DMS79 (cell line): ENCODE results near the gene ZNF385B.
"Not testable (repeated sequence)": the region's sequence is repeated elsewhere in the genome, so short reads cannot be mapped to it uniquely, and the experiment has no call there.

Source experiments
- DNase-seq: peaks from one replicate; lab custom pipeline; 2025; lab: John Stamatoyannopoulos, UW

ZNF385B gene

GRCh38 chr2:179861416-179862067 is at the start of gene ZNF385B:
Gene ZNF385B, minus strand, starts transcription at chr2:179861612.
- DNase-seq = no peak

DNA sequence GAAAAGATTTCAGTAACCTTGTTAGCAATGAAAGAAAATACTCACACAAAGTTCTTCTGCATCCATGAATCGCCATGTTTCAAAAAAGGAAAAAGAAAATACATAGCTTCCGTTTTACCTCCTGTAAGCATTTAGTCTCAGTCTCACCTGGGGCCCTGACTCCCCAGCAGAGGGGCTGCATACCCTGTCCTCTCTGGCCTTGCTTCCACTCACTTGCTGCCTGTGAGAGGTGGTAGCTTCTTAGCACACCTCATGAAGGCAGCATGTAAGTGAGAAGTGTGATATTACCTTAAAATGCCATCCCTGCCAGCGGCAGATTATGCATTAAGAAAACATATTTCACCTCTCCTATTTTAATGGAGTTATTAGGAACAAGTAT is 49.3 kb upstream of the ZNF385B start:
- no peak for DNase-seq

DNA sequence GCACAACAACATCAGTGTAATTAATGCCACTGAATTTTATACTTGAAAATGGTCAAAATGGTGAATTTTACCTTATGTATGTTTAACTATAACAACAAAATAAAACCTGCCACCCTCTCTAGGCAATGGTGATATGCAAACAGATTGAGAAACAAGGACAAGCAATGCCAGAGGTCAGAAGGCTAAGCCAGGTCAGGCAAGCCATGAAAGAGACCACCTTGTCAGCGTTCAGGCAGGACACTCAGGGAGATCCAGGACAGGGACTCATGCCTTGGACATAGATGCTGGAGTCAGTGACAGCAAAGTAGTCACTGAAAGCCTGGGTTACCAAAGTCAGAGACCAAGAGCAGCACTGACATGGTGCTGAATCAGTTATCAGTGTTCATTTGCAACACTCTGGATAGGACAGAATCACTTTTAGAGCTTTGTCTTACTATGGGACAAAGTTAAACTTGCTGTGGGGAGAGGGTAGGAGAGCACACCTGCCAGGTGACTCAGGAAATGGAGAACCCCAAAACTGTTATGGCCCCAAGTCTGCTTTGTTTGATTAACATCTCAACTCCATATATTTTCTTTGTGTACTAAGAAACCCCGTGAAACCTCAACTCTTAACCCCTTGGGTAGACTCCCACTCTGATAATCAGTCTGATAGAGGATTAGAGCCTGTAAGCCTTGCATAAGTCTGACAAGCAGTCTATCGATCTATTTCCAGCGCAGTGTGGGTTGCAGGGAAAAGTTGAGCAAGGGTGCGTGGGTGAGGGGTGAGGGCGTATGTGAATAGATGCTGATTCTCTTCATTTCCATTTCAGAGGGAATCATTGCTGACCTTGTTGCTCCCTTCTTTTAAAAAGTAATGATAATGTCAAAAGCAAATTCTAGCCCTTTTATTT is 48.7 kb upstream of the ZNF385B start:
- no peak for DNase-seq

DNA sequence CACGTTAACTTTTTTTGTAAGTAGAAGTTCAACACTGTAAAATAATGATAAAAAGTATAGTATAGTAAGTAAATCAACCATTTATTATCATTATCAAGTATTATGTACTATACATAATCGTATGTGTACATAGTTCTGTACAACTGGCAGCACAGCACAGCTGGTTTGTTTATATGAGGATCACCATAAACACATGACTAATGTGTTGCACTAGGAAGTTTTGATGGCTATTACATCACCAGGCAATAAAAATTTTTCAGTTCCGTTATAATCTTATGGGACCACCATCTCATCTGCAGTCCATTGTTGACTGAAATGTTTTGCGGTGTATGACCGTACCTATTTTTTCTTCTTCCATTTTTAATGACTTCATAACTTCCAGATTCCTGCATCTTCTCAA is 39.2 kb upstream of the ZNF385B start:
- DNase-seq = no peak

DNA sequence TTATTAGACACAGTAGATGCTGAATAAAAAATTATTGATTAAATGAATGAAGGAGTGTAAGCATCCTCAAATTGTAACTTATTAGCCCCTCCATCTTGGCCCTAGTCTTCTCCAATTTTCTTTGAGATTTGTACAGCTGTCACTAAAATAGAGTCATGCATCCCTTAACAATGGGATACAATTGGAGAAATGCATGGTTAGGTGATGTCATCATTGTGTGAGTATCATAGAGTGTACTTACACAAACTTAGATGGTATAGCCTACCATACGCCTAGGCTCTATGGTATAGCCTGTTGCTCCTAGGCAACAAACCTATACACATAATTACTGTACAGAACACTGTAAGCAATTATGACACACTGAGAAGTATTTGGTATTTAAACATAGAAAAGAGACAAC is 38.3 kb upstream of the ZNF385B start:
- DNase-seq = no peak

- no peak for DNase-seq
Observed at GRCh38 chr2:179898873-179899272, 37.5 kb upstream of the ZNF385B start.

DNA sequence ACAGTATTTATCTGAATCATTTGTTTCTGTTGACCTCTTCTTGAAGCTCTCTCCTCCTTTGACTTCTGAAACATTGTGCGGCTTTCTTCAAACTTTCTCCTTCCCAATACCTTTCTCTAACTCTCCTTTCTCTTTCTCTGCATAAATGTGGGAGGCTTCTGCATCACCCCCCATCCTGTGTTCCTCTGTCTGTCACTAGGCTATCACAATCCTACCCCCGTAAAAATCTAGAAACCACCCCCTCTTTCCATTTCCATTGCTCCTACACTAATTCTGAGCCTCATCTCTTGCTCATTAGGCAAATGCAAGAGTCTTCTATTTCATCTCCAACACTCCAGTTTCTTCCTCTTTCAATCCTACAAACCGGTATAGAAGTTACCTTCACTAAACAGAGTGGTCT is 32.2 kb upstream of the ZNF385B start:
- DNase-seq = no peak

DNA sequence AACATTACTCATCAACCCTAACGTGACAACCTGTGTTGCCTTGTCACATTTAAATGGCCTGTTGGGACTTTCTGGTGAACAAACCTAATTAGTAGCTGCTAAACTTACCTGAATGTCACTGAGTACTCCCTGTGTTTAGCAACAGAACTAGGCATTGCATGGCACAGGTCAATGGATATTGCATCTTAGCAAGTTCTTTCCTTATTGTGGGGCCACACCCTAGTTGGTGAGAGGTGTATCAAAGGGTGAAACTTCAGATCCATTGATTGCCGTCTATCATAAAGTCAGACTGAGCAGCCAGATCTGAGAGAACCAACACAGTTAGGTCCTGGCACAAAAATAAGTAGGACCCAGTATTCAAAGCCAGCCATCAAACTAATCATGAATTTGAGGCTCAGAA is 29.8 kb upstream of the ZNF385B start:
- no peak for DNase-seq

DNA sequence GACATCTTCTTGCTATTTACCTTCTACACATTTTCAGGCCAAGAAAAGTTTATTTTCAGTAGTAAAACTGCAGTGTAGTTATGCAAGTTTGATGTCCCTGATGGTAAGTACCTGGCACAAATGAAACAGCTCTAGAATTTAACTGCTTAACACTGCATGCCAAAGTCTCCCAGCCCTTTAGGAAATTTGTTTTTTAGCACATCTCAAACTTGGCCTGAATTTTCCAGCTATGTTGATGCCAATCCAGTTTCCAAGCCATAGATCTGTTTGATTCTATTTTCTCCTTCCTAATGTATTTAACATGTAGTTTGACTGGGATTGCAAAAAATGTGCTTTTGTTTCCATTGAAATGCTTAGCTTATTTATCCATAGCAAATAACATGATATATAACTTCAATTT is 29.3 kb upstream of the ZNF385B start:
- no peak for DNase-seq

GRCh38 chr2:179888642-179889041 is 27.2 kb upstream of the ZNF385B start:
- not testable (repeated sequence) for DNase-seq

GRCh38 chr2:179884193-179884592 is 22.8 kb upstream of the ZNF385B start:
- no peak for DNase-seq

DNA sequence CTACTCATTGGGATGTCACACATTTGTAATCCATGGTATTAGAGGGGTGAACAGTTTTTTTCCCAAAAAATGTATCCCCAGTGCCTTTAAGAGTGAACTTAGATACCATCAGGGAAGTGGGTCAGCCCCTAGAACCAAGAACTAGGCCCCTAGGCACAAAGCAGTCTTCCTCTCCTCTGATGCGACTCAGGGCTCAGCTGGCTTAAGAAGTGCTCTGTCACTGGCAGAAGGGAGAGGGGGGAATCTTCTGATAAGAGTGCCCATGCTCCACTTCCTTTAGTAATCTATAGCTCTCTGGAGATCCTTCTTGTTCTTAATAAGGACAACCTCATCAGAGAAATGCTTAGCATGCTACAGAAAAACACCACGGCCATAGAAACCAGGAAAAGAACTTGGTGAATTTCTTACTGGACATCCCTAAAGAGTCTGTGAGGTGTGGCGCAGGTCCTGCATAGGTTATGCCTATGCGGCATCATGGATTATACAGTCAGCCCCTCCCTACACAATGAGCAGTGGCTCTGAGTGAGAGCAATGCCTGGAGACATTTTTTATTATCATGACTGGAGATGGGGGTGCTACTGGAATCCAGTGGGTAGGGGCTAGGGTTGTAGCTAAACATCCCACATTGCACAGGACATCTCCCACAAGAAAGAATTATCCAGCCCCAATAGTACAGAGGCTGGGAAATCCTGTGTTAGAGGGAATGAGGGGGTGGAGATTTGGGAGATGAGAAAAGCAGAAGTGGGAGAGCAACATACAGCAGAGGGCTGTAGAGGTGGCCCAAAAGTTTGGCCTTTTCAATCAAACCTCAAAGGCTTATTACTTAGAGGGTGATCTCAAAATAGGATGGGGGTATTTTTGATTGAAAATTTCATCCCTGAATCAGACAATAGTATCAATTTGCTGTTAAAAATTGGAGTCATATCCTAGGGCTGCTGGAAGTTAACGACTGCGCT is 21.7 kb upstream of the ZNF385B start:
- DNase-seq = no peak

GRCh38 chr2:179877601-179878364 is 16.4 kb upstream of the ZNF385B start:
- no peak for DNase-seq

GRCh38 chr2:179876266-179876665 is 14.9 kb upstream of the ZNF385B start:
- no peak for DNase-seq

DNA sequence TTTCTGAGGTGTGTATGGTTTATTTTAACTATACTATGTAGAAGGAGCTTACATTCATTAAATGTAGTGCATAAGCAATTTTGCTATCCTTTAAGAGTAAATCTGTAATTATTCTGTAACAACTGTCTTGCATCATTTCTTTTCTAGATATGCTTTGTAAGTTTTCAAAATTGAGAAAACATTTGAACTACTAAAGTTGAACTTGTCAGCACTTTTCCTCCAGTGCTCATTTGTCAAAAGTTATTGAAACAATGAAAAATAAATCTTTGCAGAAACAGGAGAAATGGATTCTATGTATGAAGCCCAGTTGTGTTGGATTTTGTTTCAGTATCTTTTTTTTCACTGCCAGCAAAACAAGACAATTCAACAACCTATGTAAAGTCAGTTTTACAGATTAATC is 14.5 kb upstream of the ZNF385B start:
- DNase-seq = no peak

DNA sequence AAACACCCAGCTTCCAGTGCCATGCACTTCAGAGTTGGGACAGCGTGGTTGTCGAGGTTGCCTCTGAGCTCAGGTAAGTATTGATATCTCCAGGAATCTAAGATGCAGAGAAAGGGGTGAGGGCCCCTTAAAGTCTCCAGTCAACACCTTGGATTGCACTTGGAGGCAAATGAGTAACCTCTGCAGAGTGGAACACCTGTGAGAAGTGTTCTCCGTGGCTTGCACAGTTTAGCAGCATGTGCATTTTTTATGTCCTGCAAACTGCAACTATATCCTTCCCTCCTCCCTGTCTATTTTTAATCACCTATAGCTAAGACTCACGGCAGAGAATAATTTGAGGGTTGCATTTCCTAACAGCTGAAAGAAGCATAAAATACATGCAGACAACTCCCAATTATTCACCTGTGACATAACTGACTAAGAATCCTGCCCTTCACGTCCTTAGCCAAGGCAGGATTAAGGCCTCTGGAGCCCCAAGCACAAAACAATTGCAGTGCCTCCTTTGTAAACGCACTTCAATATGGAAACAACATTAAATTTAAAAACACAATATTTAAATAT is 1.6 kb upstream of the ZNF385B start:
- DNase-seq = no peak

GRCh38 chr2:179861027-179861415 is 391 bp downstream of the ZNF385B start:
- DNase-seq = no peak

DNA sequence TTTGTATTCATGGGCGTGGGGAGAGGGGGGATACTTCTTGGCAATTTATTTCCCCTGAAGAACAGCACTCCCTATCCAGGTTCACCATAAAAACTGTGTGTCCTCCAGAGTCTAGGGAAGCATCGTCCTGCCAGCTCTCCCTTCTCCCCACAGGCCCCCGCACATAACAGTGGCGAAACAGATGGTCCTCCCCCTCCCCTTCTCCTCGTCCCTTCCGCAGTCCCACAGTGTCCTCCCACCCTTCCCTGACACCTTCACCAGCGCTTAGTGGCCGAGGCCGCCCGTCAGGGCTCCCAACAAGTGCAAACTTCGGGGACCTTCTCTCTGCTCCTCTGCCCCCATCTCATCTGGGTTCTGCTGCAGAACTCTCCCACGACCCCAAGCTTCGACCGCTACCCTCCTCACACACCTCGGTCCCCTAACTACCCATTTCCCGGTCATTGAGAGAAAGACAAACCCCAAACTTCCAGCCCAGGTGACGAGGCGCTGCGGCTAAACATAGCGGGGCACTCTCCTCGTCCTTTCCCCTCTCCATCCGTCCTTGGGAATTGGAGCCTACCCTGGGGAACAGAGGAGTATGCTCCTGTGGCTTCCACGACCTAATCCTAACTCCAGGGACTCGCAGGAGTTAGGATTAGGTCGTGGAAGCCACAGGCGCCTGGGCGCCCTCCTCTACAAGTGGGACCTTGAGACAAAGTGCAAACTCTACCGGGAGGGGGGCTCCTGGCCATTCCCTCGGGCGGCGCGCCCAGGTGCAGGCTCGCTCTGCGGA is 971 bp downstream of the ZNF385B start:
- no peak for DNase-seq

GRCh38 chr2:179859523-179859922 is 1.9 kb downstream of the ZNF385B start:
- no peak for DNase-seq

DNA sequence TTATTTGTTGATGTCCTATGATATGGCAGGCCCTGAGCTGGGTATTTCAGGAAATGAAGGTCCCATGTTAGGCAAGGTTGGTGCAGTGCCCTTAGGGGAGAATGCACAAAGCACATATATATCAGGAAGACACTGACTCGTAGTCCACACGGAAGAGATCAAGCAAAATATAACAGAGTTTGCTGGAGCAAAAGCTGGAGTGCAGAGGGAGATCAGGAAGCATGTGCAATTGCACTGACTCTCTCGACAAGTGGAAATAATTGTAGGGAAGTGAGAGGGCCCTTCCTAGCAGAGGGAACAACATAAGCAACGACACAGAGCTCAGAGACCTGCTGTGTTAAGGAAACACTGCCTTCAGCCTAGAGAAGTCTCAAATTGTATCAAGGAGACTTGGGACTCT is 4.2 kb downstream of the ZNF385B start:
- no peak for DNase-seq

DNA sequence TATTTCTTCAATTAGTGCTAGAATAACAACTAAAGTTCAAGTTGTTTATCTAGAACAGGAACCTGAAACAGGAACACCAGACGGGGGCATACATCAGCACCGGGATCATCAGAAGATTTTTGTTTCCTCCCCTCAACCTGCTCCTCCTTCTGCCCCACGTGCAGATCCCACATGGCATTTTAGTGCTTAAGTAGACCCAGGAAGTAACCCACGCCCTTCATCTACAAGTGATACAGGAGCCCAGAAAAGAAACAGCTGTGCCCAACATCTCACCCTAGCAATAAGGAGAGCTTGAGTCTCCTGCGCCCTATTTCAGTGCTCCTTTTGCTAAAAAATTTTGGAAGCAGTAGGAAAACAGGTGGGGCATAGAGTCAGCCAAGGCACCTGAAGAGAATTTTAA is 5.2 kb downstream of the ZNF385B start:
- no peak for DNase-seq
